Stimulated activated CD4-positive, alpha-beta T cell treated with anti-CD3 and anti-CD28 coated beads, TNF-alpha, amount 100 ng/mL, for 24 hours (primary cell): Measurements from ENCODE around the gene SETD1A.
"Not testable (repeated sequence)": the region's sequence is repeated elsewhere in the genome, so short reads cannot be mapped to it uniquely, and the experiment has no call there.

Experiments
- DNase-seq, 3 experiments: peaks; one replicate each; pipeline ENCODE4 v3.0.0-alpha.2; 2020; ENCODE audit warnings: low read depth in 3 of 3

The SETD1A gene

GRCh38 chr16:30929167-30929566 lies 28.4 kb upstream of the SETD1A start:
- no peak for DNase-seq

GRCh38 chr16:30930160-30930571 lies 27.4 kb upstream of the SETD1A start:
- DNase-seq: no peak

GRCh38 chr16:30931068-30931650 lies 26.4 kb upstream of the SETD1A start:
- DNase-seq: no peak

- no peak for DNase-seq
These were observed 22.6 kb upstream of the SETD1A start for GRCh38 chr16:30934827-30935557.

- DNase-seq: no peak
These were observed 19.9 kb upstream of the SETD1A start for GRCh38 chr16:30937692-30938091.

- not testable (repeated sequence) for DNase-seq
These were observed 18.0 kb upstream of the SETD1A start for GRCh38 chr16:30939571-30939970.

GRCh38 chr16:30941600-30942425 lies 15.7 kb upstream of the SETD1A start:
- peak in 1 of 3 experiments; percentile 62 for DNase-seq

- DNase-seq: no peak
These were observed 15.1 kb upstream of the SETD1A start for GRCh38 chr16:30942426-30942806.

GRCh38 chr16:30944352-30944751 lies 13.2 kb upstream of the SETD1A start:
- DNase-seq: no peak

GRCh38 chr16:30946671-30947540 lies 10.6 kb upstream of the SETD1A start:
- DNase-seq: no peak

GRCh38 chr16:30947541-30947858 lies 10.1 kb upstream of the SETD1A start:
- no peak for DNase-seq

- no peak for DNase-seq
These were observed 9.5 kb upstream of the SETD1A start for GRCh38 chr16:30947859-30948666.

GRCh38 chr16:30948667-30949649 lies 8.6 kb upstream of the SETD1A start, which contains the start of gene ORAI3:
TSS of gene ORAI3 (plus strand) at chr16:30949068. CDS start at chr16:30949290, 222 bp downstream.
- DNase-seq: peak in 1 of 3 experiments; percentile 52

GRCh38 chr16:30949650-30950515 lies 7.7 kb upstream of the SETD1A start:
- peak in 1 of 3 experiments; percentile 43 for DNase-seq

GRCh38 chr16:30950516-30951065 lies 7.0 kb upstream of the SETD1A start:
- no peak for DNase-seq

- no peak for DNase-seq
These were observed 6.4 kb upstream of the SETD1A start for GRCh38 chr16:30951193-30951592.

- DNase-seq: no peak
These were observed 5.8 kb upstream of the SETD1A start for GRCh38 chr16:30951750-30952149.

- DNase-seq: no peak
These were observed 4.4 kb upstream of the SETD1A start for GRCh38 chr16:30953111-30953510.
